ENCODE measurements around the gene CIB1. TPM values are rescaled to one million over a fixed set of nuclear protein-coding genes. Genes with fewer than 3 reads are reported as not detected.

The CIB1 gene
- polyA plus RNA-seq, 1 experiment, result 40.4 TPM

GRCh38 chr15:90184119-90184785 is 49.5 kb downstream of the CIB1 start:
- ChIA-PET POLR2A (no interaction called here), CTCF (interaction anchor here (0.7 kb wide), 1 partner anchor 335 kb away, joined by 4 read pairs; no protein-coding TSS in a partner anchor)
- Histone ChIP-seq H3K4me3 (ENCODE audit: low read depth, low read length) (peak overlapping the region; percentile 67), H3K27me3 (ENCODE audit: control insufficient read depth, insufficient read depth, low read length) (no peaks in the 10 kb centered on the region), H3K27ac (ENCODE audit: low read depth, low read length) (no peak overlapping the region), H3K9me3 (ENCODE audit: control insufficient read depth, insufficient read depth, low read length) (no peaks in the 10 kb centered on the region)
- TF ChIP-seq, protein P1, sequence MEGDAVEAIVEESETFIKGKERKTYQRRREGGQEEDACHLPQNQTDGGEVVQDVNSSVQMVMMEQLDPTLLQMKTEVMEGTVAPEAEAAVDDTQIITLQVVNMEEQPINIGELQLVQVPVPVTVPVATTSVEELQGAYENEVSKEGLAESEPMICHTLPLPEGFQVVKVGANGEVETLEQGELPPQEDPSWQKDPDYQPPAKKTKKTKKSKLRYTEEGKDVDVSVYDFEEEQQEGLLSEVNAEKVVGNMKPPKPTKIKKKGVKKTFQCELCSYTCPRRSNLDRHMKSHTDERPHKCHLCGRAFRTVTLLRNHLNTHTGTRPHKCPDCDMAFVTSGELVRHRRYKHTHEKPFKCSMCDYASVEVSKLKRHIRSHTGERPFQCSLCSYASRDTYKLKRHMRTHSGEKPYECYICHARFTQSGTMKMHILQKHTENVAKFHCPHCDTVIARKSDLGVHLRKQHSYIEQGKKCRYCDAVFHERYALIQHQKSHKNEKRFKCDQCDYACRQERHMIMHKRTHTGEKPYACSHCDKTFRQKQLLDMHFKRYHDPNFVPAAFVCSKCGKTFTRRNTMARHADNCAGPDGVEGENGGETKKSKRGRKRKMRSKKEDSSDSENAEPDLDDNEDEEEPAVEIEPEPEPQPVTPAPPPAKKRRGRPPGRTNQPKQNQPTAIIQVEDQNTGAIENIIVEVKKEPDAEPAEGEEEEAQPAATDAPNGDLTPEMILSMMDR (IDR thresholded peaks at IDR 0.05; ENCODE audit: low read depth, low read length), result no peak
- no peak for DNase-seq (ENCODE audit: low read depth, low spot score)

DNA sequence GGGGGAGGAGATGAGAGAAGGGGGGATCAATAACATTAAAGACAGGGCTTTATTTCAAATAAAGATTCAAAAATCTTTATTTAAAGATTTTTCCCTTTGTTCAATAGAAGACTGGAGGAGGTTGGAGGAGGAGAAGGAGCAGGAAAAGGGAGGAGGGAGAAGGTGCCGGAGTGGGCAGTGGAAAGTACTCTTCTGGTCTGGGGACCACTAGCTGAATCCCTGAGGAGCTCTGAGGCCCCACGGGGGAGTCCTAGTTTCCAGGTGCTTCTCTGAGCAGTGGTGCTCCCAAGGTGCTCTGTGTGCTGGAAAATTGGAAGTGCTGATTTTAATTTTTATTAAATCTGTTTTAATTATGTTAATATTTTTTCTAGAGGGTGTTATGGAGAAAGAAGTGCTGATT is 52.0 kb downstream of the CIB1 start:
- ChIA-PET POLR2A (no interaction called here), CTCF (interaction anchor here (0.7 kb wide), 1 partner anchor 18 kb away, joined by 7 read pairs; no protein-coding TSS in a partner anchor)
- H3K27ac ChIP-seq (ENCODE audit: low read depth, low read length), result no peak overlapping the region
- H3K4me3 ChIP-seq (ENCODE audit: low read depth, low read length), result no peak overlapping the region
- peaks cover 3% of the 10 kb centered on the region for H3K27me3 ChIP-seq (ENCODE audit: control insufficient read depth, insufficient read depth, low read length)
- H3K9me3 ChIP-seq (ENCODE audit: control insufficient read depth, insufficient read depth, low read length), result no peaks in the 10 kb centered on the region
- TF ChIP-seq, protein P1 (IDR thresholded peaks at IDR 0.05; ENCODE audit: low read depth, low read length), result no peak
- no peak for DNase-seq (ENCODE audit: low read depth, low spot score)

Small RNAs within 50 kb of the gene (small RNA-seq; reads per million reads assigned to genes)
- gene AC091167.3 (ENCODE audit: insufficient read length, low read depth), result not detected

Other genes with a start within 250 kb of the CIB1 start
- 2.2 and 3.8 TPM in 2 replicates for gene ZNF710, start 232.6 kb downstream of the CIB1 start, polyA plus RNA-seq (2011; rRNA removed)
- 84.2 and 108 TPM in 2 replicates for gene IDH2, start 131.5 kb downstream of the CIB1 start, polyA plus RNA-seq (2011; rRNA removed)
- 13.5 and 17.9 TPM in 2 replicates for gene SEMA4B, start 32.6 kb downstream of the CIB1 start, polyA plus RNA-seq (2011; rRNA removed)
- 2.7 and 2.8 TPM in 2 replicates for gene GDPGP1, start 268 bp upstream of the CIB1 start, polyA plus RNA-seq (2011; rRNA removed)
- gene TTLL13, start 15.6 kb upstream of the CIB1 start, polyA plus RNA-seq (2011; rRNA removed), result 0.04 and 0.07 TPM in 2 replicates
- gene NGRN, start 31.7 kb upstream of the CIB1 start, polyA plus RNA-seq (2011; rRNA removed), result 77.6 and 81.8 TPM in 2 replicates
- 1.1 and 2.3 TPM in 2 replicates for gene ZNF774, start 118.3 kb upstream of the CIB1 start, polyA plus RNA-seq (2011; rRNA removed)
- 141 and 170 TPM in 2 replicates for gene IQGAP1, start 154.3 kb upstream of the CIB1 start, polyA plus RNA-seq (2011; rRNA removed)

Data from AG04450 (cell line).